Fibroblast of pulmonary artery (primary cell): ENCODE data around the gene TMEM271.

ENCODE experiments used
- DNase-seq: peaks from one replicate; pipeline ENCODE4 v3.0.0-alpha.2; 2010; ENCODE audit warnings: low read depth
- H3K4me3 ChIP-seq: replicated peaks from 2 replicates; pipeline ENCODE4 v1.5.1; 2011; ENCODE audit warnings: low read depth, mild to moderate bottlenecking, control low read depth, low read length, moderate library complexity
- TF ChIP-seq, protein P1 (sequence below): IDR thresholded peaks from 2 replicates; pipeline ENCODE4 v1.5.1; 2011; ENCODE audit warnings: mild to moderate bottlenecking, control low read depth, low read length, inconsistent platforms; ENCODE audit errors: missing control alignments

Gene TMEM271

DNA sequence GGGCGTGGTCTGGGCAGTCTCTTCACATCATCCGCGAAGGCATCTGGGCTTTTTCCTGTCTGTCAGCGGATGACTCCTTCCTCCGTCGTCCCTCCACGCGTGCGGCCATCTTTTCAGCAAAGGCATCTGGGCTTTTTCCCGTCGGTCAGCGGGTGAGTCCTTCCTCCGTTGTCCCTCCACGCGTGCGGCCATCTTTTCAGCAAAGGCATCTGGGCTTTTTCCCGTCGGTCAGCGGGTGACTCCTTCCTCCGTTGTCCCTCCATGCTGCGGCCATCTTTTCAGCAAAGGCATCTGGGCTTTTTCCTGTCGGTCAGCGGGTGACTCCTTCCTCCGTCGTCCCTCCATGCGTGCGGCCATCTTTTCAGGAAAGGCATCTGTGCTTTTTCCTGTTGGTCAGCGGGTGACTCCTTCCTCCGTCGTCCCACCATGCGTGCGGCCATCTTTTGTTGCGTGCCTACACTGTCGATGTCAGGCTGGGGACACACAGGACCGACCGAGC is 12.3 kb upstream of the TMEM271 start:
- TF ChIP-seq, protein P1, sequence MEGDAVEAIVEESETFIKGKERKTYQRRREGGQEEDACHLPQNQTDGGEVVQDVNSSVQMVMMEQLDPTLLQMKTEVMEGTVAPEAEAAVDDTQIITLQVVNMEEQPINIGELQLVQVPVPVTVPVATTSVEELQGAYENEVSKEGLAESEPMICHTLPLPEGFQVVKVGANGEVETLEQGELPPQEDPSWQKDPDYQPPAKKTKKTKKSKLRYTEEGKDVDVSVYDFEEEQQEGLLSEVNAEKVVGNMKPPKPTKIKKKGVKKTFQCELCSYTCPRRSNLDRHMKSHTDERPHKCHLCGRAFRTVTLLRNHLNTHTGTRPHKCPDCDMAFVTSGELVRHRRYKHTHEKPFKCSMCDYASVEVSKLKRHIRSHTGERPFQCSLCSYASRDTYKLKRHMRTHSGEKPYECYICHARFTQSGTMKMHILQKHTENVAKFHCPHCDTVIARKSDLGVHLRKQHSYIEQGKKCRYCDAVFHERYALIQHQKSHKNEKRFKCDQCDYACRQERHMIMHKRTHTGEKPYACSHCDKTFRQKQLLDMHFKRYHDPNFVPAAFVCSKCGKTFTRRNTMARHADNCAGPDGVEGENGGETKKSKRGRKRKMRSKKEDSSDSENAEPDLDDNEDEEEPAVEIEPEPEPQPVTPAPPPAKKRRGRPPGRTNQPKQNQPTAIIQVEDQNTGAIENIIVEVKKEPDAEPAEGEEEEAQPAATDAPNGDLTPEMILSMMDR, result no peak
- DNase-seq, result no peak
- H3K4me3 ChIP-seq, result no peak overlapping the region

DNA sequence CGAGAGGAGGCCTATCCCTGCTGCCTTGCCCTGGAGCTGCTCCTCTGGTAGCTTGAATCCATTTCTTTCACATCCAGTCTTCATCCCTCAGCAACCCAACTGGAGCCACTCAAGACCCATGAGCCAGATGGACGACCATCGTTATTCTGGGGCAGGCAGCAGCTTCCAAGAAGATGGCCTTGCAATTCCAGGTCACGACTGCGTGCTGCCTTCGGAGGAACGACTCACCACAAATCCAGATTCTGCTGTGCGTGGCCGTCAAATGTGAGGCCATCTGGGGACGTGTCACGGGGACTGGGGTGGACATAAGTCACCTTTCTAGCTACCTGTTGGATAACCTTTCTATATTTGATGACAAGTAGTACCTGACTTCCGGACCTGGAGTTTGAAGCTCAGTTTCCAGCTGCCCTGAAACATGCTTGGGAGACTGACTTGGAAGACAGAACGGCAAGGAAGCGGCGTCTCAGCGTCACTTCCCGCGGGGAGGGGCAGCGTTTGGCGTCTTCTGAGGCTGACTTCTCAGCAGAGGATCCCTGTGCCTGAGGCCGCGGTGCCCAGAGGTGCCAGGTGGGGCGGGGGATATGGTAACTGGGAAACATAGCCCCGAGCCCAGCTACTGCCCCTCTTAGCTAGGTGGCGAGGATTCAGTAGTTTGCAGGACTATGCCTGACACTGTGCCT is 11.7 kb upstream of the TMEM271 start:
- DNase-seq, result no peak
- no peak overlapping the region for H3K4me3 ChIP-seq
- TF ChIP-seq, protein P1, result no peak

DNA sequence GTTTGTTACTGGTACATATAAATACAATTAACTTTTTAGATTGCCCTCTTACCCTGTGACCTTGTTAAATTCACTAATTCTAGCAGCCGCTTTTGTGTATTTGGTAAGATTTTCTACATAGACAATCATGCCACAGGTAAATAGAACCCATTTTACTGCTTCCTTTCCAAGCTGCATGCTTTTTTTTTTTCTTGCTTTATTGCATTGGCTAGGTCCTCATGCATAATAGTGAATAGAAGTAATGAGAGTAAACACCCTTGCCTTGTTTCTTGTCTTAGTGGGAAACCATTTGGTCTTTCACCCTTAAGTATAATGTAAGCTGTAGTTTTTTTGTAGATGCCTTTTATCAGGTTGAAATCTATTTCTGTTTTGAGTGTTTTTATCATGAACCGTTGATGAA is 7.7 kb upstream of the TMEM271 start:
- TF ChIP-seq, protein P1, result no peak
- H3K4me3 ChIP-seq, result no peak overlapping the region
- DNase-seq, result no peak

DNA sequence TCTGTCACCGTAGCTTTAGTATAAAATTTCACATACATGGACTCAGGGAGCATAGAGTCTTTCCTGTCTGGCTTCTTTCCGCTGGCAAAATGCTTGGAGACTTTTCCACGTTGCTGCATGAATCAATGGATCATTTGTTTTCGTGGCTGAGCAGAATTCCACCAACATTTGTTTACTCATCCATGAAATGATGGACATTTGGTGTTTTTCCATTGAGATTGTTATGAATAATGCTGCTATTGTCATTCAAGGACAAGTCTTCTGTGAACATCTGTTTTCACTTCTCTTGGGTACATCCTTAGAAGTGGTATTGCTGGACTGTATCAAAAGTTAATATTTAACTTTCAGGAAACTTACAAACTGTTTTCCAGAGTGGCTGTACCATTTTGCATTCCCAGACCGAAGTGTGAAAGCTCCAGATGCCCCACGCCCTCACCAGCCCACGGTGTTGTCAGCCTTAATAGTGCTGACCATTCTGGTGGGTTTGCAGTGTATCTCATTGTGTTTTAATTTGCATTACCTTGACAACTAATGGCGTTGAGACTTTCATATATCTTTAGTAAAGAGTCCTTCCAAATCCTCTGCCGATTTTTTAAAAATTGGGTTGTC is 5.8 kb upstream of the TMEM271 start:
- DNase-seq, result no peak
- TF ChIP-seq, protein P1, result no peak
- H3K4me3 ChIP-seq, result no peak overlapping the region

DNA sequence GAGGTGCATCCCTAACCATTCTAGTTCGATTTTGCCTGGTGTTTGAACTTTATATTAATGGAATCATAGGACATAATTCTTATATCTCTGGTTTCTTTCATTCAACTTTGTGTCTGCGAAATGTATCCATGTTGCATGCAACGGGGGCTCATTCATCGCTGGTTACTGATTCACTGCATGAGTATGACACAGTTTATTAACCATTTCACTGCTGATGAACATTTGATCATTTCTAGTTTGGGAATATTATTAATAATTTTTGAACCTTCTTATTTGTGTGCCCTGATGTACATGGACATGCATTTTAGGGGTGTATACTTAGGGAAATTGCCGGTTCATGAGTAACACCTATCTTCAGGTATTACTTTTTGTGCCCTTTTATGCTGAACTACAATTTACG is 5.1 kb upstream of the TMEM271 start:
- H3K4me3 ChIP-seq, result no peak overlapping the region
- TF ChIP-seq, protein P1, result no peak
- no peak for DNase-seq

DNA sequence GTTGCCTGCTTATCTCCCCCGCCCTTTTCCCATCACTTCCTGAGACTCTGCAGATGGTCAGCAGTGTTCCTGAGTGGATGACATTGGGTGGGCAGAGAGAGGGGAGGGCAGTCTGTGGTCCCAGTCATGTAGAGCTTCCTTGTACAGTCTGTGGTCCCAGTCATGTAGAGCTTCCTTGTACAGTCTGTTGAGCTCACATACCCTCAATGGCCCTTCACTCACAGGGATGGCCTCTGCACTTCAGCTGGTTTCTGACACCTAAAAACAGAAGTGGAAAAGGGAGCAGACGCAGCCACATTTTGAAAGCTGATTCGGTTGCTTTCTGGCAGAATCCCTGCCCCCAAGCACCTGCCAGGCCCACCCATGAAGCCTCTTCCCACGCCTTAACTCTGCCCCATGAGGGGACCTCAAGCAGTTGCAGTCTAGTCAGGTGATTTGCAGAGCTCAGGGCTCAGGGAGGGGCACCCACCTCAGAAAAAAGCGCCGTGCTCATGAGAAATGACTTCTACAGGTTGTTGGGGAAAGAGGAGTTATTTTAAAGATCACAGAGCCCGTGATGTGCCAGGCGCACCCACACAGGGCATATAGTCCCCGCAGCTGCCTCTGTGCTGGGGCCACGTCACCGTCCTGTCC is 3.6 kb upstream of the TMEM271 start:
- TF ChIP-seq, protein P1, result no peak
- DNase-seq, result no peak
- H3K4me3 ChIP-seq, result no peak overlapping the region
